NCI-H2196 treated with DMSO at 0.1 percent for 48 hours (cell line): ENCODE data around the gene RUFY4.
"Not testable (repeated sequence)": the region's sequence is repeated elsewhere in the genome, so short reads cannot be mapped to it uniquely, and the experiment has no call there.

ENCODE experiments used
- DNase-seq: peaks from one replicate; lab custom pipeline; 2025; ENCODE audit not compliant: unreplicated experiment; lab: John Stamatoyannopoulos, UW

The RUFY4 gene

DNA sequence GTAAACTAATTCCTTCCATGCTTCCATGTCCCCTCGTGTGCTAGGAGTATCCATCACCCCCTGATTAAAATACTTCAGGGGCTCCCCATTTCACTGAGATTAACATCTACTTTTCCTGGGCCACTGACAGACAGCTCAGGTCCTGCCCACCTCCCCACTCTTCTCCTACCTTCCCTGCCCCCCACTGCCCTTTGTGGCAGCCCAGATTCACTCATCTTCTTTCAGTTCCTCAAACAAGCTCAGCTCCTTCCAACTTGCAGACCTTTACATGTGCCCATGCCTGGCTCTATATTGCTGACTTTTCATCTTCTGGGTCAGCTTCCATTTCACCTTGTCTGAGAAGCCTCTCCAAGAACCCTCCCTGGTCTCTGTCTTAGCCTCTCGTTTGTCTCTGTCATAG, 12.0 kb downstream of the RUFY4 start:
- no peak for DNase-seq

DNA sequence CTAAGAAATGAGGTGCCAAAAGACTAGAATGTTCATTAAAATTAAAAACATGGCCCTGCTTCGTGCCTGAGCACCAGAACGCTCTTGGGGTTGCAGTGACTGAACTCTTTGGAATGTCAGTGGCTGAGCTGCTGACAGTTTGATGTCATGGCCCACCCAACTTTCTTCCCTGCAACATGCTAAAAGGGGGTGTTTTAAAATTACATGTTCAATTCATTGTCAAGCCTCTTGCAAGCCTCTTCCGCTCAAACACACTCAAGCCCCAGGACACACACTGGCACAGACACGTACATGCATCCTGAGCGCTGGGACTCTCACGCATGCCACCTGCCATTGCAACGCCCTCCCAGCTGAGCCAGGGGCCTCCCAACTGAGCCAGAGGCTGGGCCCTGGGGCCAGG, 12.6 kb downstream of the RUFY4 start:
- no peak for DNase-seq

DNA sequence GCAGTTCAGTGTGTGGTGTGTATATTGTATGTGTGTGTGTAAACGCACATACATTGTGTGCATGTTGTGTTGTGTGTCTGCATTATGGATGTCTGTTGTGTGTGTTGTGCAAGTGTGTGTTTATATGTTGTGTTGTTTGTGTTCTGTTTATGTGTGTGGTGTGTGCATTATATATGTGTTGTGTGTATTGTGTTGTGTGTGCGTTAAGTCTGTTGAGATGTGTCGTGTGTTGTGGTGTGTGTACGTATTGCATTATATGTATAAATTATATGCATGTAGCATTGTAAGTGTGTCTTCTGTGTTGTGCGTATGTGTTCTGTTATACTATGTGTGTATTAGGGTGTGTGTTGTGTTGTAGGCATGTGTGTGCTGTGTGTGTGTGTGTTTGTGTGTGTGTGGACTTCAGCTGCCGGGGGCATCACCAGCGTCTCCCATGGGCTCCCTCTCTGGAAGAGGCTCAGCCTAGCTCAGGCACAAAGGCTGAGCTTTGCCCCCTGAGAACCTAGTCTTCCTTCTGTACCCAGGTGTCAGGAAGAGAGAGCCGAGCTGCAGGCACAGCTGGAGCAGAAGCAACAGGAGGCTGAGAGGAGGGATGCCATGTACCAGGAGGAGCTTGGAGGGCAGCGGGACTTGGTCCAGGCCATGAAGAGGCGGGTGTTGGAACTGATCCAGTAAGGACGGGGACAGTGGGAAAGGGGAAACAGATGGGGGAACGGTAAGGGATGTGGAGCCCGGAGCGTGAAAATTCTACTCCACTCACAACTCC, 13.7 kb downstream of the RUFY4 start:
- no peak for DNase-seq

- DNase-seq = no peak
Observed at GRCh38 chr2:218083352-218083676, 14.3 kb downstream of the RUFY4 start.

GRCh38 chr2:218086478-218086877, 17.4 kb downstream of the RUFY4 start:
- no peak for DNase-seq

DNA sequence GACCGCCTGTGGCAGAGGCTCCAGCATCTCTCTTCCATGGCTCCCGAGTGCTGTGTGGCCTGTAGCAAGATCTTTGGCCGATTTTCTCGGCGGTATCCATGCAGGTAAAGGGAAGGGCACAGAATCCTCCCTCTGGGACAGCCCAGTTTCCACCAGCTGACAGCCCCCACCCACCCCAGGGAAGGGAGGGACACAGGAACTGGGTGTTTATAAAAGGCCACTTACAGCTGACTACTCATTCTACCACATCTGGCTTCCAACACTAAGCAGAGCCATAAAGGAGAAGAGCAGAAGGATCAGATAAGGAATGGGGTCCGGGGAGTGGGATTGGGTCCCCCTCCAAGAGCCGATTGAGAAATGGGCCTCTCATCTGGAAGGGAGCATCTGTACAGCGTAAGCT, 20.2 kb downstream of the RUFY4 start:
- DNase-seq = no peak

DNA sequence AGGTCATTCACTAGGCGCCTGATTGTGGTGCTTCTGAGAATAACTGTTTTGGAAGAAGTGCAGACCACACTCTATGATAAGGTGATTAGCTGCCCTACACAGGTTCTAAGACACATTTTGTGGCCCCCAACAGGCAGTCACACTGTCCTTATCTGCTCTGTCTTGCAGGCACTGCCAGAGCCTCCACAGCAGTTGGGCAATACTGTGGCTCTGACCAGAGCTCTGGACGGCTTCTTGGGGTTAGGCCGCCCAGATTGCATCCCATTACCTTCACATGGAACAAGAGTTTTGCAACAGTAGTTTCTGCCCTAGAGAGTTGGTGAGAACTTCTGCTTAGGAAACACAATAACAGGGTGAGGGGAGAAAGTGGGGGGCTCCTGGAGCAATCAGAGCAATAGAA, 22.7 kb downstream of the RUFY4 start:
- DNase-seq = no peak

DNA sequence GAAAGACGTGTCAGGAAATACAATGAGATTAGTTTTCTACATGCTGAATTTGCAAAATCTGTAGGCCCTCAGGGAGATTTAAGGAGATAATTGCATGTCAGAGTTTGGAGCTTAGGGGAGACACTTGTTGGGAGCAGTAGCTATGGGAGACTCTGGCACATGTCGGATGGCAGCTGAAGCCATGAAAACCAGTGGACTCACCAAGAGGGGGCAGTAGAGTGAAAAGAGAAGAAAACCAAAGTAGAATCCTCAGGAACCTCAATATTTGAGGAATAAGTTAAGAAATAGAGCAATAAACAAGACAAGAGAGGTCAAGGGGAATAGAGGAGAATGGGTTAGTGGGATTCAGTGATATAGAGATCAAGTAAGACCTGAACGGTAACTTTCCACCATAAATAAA, 24.8 kb downstream of the RUFY4 start:
- DNase-seq = no peak

GRCh38 chr2:218095853-218096252, 26.8 kb downstream of the RUFY4 start:
- no peak for DNase-seq

- DNase-seq = no peak
Observed at GRCh38 chr2:218097975-218098374, 28.9 kb downstream of the RUFY4 start.

GRCh38 chr2:218108834-218109233, 39.8 kb downstream of the RUFY4 start:
- DNase-seq = not testable (repeated sequence)

GRCh38 chr2:218121789-218122188, 52.7 kb downstream of the RUFY4 start:
- DNase-seq = not testable (repeated sequence)

- not testable (repeated sequence) for DNase-seq
Observed at GRCh38 chr2:218122286-218122685, 53.2 kb downstream of the RUFY4 start.

DNA sequence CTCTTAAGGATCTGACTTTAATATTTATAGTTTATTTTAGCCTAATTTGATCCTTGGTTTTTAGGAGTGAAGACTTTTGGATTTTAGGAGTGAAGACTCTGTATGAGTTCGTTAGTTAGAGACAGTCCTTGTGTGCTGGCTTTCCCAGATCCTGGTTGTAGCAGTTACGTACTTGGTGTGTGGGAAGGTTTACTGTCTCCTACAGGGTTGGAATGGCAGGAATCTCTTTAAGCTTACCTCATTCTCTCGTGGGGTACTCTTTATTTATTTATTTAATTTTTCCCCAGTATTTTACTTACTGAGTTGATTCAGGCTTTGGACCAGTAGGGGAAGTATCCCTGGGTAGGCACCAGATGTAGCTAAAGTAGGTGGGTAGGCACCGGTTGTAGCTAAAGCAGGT, 54.9 kb downstream of the RUFY4 start:
- DNase-seq = no peak

GRCh38 chr2:218125095-218125494, 56.0 kb downstream of the RUFY4 start:
- DNase-seq = no peak

GRCh38 chr2:218125626-218126080, 56.6 kb downstream of the RUFY4 start, which contains the start of gene CXCR2:
TSS of gene CXCR2 (plus strand) at chr2:218126028. CDS start at chr2:218134802, 8,774 bp downstream.
- DNase-seq = no peak

DNA sequence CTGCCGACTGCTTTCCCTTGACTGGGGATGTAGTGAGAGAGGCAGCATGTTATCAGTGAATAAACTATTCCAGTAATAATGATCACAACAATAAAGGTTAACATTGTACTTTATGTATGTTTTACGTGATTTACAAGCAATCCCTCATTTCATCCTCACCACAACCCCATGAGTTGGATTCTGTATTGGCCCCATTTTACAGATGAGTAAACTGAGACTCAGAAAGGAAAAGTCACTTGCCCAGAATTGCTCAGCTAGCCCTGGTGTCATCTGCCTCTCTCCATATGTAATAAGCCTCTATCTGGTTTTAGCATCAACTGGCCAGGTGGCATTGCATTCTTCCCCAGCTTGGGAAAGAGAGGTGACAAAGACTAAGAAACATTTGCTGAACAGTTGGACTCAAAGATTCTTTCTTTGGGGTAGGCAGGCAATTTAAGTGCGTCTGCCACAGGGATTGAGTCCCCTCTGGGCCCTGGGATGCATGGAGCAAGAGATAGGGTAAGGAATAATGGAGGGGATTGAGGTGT, 58.9 kb downstream of the RUFY4 start:
- DNase-seq = no peak

DNA sequence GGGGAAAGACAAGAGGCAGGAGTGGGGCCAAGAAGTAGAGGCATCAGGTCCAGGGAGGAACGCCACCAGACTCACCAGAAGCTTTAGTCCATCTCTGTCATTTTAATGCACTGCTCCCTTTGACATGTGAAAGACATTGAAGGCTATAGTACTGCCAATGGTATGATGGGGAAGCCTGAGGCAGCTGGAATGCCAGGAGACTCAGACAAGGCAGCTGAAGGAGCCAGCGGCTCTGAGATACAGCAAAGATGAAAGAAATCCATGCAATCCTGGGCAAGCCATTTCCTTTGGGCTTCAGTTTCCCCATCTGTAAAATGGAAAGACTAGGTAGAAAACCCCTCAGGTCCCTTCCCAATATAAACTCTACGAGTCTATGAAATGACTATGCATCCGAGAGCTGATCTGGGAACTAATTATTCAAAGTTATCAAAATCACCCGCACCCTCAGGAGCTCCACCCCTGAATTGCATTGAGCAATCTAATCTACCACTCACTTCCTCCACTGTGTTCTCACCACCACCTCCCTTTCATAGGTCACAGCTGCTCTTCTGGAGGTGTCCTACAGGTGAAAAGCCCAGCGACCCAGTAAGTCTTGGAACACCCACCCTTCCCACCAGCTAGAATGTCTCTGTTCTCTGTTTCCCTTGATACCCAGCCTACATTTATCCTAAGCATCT, 59.9 kb downstream of the RUFY4 start:
- no peak for DNase-seq

- DNase-seq = no peak
Observed at GRCh38 chr2:218129458-218130135, 60.5 kb downstream of the RUFY4 start.

- DNase-seq = no peak
Observed at GRCh38 chr2:218130377-218130776, 61.3 kb downstream of the RUFY4 start.

- no peak for DNase-seq
Observed at GRCh38 chr2:218130822-218131221, 61.8 kb downstream of the RUFY4 start.

DNA sequence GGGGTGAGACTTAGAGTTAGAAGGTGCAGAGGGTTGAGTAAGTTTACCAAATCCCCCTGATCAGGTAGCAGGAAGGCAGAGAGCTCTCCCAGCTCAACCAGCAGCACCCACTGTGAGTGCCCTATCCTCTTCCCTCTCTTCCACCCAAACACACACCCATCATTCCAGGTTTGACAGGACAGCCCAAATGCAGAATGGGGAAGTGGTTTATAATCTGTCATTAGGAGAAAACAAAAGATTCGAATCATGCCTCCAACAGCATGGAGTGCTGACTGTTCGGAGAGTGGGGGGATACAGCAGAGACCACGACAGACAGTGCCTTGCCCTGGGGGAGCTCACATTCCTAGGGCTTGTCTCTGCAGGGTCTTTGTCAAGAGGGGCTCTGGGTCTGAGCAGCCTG, 68.5 kb downstream of the RUFY4 start:
- DNase-seq = no peak
